ENCODE results near the gene SBNO2.

- TF ChIP-seq EZH2 (IDR thresholded peaks at IDR 0.05; ENCODE audit: borderline replicate concordance, insufficient read depth, low read depth, low read length, poor library complexity, severe bottlenecking): no peak
- TF ChIP-seq CTCF (IDR thresholded peaks at IDR 0.05): no peak
Observed at GRCh38 chr19:1106841-1107660, 67.0 kb downstream of the SBNO2 start.
